Measurements from ENCODE around the gene KIAA1671.

Gene KIAA1671

GRCh38 chr22:25018009-25018408 lies 65.5 kb downstream of the KIAA1671 start:
- no peak for DNase-seq

- DNase-seq, result no peak
Measured at GRCh38 chr22:25019427-25020184, 67.1 kb downstream of the KIAA1671 start.

DNA sequence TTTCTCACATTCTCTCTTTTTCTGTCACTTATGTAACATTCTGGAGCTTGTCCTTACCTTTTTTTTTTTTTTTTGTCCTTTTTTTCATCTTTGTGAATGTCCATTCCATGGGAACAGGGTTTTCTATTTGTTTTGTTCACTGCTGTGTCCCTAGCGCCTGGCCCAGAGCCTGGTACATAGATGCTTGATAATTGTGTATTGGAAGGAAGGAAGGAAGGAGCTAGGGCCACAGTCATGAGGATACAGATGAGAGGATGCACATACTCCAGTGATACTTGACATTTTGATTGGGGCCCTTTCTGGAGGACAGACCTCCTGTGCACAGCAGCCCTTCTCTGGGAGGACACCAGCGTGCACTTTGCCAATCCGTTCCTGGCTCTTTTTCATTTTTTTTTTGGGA lies 68.9 kb downstream of the KIAA1671 start:
- DNase-seq, result no peak

GRCh38 chr22:25021976-25022711 lies 69.6 kb downstream of the KIAA1671 start:
- DNase-seq, result no peak

DNA sequence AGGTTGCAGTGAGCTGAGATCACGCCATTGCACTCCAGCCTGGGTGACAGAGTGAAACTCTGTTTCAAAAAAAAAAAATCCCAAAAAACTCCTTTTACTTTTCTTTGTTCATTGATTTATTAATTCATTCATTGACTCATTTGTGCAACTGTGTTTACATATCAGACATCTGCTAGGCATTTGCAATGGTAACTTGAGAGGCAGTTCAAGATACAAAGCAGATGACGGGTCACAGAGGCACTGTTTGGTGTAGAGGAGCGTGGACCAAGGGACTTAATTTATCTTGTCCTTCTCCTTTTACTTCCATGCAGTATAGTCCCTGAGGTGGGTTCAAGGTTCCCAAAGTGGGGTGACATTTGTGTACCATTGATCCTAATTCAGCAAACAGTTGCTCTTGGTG lies 71.4 kb downstream of the KIAA1671 start:
- no peak for DNase-seq

DNA sequence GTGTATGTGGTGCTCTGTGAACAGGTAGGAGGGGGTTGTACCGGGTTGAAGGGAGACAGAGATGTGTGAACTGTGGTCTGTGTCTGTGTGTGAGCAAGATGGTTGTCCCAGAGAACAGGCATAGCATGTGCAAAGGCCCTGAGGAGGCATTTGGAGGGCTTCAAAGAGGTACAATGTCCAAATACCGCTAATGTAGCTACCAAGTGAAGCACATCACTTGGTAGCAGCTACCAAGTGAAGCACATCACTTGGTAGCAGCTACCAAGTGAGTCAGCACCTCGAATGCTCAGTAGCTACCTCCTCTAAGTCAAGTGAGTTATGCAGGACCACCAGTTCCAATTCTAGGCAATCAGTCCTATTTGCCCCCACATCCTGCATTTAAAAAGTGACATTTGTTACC lies 72.4 kb downstream of the KIAA1671 start:
- DNase-seq, result no peak

GRCh38 chr22:25025491-25026400 lies 73.2 kb downstream of the KIAA1671 start:
- DNase-seq, result peak; percentile 3

DNA sequence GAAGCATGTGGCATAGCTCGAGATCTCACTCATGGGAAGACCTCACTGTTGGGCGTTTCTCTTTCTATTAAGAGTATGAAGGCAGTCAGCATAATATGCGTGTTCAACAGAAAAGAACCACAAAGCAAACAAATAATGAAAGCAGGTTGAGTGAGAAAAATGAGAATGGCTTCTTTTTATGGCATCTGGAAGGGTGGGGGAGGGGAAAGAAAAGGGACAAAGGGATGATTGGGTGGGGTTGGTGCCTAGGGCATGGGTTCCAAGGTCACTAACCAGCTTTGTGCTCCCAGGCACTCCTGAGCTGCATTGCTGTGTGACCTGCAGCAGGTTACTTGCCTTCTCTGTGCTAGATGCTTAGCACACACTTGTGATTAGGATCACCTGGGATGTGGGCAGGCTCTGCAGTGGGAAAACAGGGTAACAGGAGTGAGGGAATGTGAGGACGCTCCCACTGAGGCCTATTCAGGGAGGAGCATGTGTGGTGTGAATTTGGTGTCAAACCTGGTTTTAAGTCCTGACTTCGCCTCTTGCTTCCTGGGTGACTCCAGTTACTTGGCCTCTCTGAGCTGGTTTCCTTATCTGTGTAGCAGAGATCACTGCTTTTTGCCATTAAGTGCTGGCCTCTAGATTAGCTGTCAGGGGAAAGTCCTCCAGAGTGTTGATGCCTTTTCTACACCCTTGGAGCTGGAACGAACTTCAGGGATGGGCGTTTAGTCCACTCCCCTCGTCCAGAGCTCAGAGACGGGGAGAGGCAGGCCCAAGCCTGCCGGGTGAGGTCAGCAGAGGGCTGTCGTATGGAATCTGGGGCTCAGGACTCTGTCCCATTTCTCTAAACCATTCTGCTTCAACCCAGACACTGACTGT lies 74.8 kb downstream of the KIAA1671 start:
- no peak for DNase-seq

DNA sequence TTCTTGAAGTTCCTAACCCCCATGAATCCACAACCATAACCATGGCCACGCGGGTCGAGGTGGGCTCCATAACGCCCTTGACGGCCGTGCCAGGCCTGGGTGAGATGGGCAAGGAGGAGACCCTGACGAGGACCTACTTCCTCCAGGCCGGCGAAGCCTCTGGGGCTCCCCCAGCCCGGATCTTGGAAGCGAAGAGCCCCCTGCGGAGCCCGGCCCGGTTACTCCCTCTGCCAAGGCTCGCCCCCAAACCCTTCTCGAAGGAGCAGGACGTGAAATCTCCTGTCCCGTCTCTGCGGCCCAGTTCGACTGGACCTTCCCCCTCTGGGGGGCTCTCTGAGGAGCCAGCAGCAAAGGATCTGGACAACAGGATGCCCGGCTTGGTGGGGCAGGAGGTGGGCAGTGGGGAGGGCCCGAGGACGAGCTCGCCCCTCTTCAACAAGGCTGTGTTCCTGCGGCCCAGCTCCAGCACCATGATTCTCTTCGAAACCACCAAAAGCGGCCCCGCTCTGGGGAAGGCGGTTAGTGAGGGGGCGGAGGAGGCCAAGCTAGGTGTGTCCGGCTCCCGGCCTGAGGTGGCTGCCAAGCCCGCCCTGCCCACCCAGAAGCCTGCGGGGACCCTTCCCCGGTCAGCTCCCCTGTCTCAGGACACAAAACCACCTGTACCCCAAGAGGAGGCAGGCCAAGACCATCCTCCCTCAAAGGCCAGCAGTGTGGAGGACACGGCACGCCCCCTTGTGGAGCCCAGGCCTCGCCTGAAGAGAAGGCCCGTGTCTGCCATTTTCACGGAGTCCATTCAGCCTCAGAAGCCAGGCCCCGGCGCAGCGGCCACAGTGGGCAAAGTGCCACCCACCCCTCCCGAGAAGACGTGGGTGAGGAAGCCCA lies 75.7 kb downstream of the KIAA1671 start:
- DNase-seq, result no peak

GRCh38 chr22:25028841-25029141 lies 76.3 kb downstream of the KIAA1671 start:
- DNase-seq, result no peak

GRCh38 chr22:25029181-25029580 lies 76.7 kb downstream of the KIAA1671 start:
- DNase-seq, result no peak

DNA sequence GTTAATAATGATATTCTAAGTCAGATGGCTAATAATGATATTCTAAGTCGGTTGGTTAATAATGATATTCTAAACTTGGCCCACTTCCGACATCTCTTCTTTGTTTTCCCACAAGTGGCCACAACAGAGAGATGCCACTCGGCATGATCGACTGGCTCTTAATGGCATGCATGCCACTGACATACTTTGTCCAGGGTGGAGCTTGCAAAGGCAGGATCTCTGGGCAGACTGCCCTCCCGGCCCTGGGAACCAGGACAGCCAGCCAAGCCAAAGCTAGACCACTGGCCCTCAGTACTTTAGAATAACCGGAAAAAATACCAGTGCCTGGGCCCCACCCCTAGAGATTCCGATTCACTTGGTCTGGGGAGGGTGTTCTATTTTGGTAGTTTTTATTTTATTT lies 78.1 kb downstream of the KIAA1671 start:
- no peak for DNase-seq

DNA sequence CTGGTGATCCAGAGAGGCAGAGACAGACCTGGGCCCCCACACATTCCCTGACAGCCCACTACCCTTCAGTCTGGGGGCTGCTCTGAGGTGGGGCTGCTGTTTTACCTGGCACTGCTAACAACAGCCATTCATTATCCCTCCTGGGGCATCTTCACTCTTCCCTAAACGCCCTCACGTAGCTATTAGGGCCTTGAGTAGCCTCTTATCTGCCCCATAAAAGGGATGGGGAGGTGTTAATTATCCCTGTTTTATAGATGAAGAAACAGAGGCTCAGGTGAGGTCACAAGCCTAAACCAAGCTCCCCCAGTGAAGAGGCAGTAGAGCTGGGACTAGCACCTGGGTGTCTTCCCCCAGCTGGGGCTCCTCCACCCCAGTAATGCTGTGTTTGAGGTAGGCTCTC lies 79.5 kb downstream of the KIAA1671 start:
- DNase-seq, result no peak

- no peak for DNase-seq
Measured at GRCh38 chr22:25035715-25036114, 83.2 kb downstream of the KIAA1671 start.

- DNase-seq, result no peak
Measured at GRCh38 chr22:25038239-25038638, 85.7 kb downstream of the KIAA1671 start.

DNA sequence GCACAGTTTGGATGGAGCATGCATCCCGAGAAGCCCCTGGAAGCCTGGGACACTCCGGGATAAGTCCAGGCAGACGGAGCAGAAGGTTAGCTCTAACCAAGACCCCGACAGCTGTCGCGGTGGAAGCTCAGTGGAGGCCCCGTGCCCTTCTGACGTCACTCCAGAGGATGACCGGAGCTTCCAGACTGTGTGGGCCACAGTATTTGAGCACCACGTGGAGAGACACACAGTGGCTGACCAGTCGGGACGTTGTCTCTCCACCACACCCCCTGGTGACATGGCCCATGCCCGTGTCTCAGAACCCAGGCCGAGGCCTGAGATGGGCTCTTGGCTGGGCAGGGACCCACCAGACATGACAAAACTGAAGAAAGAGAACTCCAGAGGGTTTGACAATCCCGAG lies 86.3 kb downstream of the KIAA1671 start:
- no peak for DNase-seq

GRCh38 chr22:25039255-25039654 lies 86.7 kb downstream of the KIAA1671 start:
- no peak for DNase-seq

DNA sequence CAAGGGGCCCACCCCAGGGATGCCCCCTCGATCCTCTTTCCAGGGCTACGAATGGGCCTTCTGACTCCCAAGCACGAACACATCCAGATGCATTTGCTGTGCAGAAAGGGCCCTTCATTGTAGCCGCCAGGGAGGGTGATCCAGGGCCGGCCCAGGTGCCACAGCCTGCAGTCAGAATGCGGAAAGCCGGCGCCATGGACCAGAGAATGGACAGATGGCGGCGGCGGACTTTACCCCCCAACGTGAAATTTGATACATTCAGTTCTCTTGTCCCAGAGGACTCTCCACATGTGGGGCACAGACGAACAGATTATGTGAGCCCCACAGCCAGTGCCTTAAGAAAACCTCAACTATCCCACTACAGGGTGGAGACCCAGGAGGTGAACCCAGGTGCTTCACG lies 87.2 kb downstream of the KIAA1671 start:
- no peak for DNase-seq

GRCh38 chr22:25045159-25045558 lies 92.6 kb downstream of the KIAA1671 start:
- no peak for DNase-seq

DNA sequence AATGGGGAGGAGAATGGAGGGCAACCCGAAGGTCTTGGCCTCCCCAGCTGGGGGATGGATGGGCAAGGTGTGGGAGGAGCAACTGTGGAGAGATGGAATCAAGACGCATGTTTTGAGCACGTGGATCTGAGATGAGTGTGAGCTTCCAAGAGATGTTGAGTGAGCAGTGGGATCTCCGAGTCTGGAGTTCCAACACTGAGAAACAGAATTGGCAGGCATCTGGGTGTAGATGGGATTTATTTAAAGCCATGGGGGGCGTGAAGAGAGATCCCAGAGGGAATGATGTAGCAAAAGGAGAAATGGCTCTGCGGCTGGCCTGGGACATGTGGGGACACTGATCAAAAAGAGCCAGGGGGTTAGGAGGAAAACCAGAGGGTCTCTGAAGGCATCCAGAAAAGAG lies 95.6 kb downstream of the KIAA1671 start:
- DNase-seq, result no peak

All from amniotic stem cell (primary cell).